HFF-Myc (cell line): ENCODE data around the gene ATAD3C.
"Not testable (repeated sequence)": the region's sequence is repeated elsewhere in the genome, so short reads cannot be mapped to it uniquely, and the experiment has no call there.

Experiments
- DNase-seq: peaks from one replicate; pipeline ENCODE4 v3.0.0-alpha.2; 2011; ENCODE audit warnings: low read depth; ENCODE audit errors: extremely low read depth
- H3K4me3 ChIP-seq: replicated peaks from 2 replicates; pipeline ENCODE4 v1.5.1; 2011; ENCODE audit warnings: low read depth, mild to moderate bottlenecking, control low read depth, low read length
- TF ChIP-seq, protein P1 (sequence below): IDR thresholded peaks from 2 replicates; pipeline ENCODE4 v1.5.1; 2012; ENCODE audit warnings: mild to moderate bottlenecking, low read depth, low read length, control low read depth; ENCODE audit errors: missing control alignments

The ATAD3C gene

DNA sequence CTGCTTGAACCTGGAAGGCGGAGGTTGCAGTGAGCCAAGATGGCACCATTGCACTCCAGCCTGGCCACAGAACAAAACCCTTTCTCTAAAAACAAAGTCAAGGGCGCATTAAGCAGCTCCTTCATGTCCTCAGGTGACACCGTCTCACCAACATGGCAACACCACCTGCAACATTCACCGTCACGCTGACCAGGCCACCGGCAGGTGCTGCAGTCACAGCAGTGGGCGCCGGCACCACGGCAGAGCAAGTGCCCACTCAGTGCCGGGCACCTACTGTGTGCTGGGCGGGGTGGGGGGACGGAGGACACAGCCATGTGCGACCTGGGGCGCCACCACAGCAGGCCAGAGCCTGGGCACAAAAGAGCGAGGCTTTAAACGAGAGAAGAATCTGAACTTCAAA is 34.2 kb downstream of the ATAD3C start:
- no peak overlapping the region for H3K4me3 ChIP-seq
- TF ChIP-seq, protein P1, sequence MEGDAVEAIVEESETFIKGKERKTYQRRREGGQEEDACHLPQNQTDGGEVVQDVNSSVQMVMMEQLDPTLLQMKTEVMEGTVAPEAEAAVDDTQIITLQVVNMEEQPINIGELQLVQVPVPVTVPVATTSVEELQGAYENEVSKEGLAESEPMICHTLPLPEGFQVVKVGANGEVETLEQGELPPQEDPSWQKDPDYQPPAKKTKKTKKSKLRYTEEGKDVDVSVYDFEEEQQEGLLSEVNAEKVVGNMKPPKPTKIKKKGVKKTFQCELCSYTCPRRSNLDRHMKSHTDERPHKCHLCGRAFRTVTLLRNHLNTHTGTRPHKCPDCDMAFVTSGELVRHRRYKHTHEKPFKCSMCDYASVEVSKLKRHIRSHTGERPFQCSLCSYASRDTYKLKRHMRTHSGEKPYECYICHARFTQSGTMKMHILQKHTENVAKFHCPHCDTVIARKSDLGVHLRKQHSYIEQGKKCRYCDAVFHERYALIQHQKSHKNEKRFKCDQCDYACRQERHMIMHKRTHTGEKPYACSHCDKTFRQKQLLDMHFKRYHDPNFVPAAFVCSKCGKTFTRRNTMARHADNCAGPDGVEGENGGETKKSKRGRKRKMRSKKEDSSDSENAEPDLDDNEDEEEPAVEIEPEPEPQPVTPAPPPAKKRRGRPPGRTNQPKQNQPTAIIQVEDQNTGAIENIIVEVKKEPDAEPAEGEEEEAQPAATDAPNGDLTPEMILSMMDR: no peak
- no peak for DNase-seq

DNA sequence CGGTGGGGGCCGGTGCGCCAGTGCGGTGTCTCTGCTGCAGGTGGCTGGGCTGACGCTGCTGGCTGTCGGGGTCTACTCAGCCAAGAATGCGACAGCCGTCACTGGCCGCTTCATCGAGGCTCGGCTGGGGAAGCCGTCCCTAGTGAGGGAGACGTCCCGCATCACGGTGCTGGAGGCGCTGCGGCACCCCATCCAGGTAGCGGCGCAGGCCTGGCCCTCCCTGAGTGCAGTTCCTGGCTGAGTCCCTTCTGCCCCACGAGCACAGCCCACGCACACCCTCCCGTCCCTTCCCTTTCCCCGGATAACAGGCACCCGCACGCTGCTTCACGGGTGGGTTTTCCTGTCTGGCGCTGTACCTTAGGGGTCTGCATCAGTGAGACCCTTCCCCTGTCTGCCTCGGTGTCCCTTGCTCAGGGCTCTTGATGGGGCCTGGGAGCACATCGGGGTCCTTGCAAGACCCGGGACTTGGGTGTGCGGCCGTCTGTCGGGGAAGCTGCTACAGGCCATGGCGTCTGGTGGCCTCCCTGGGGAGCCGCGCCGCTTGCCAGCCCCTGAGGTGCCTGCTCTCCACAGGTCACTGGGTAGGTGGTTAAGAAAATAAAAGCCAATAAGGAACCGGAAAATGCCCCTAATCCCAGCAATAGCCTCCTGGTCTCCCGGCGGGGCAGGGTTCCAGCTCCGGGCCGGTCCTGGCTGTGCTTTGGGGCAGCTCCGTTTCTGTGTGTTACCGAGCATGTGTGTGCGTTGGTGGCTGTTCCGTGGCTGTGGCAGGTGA is 35.7 kb downstream of the ATAD3C start:
- DNase-seq, H3K4me3 ChIP-seq: not testable (repeated sequence)

DNA sequence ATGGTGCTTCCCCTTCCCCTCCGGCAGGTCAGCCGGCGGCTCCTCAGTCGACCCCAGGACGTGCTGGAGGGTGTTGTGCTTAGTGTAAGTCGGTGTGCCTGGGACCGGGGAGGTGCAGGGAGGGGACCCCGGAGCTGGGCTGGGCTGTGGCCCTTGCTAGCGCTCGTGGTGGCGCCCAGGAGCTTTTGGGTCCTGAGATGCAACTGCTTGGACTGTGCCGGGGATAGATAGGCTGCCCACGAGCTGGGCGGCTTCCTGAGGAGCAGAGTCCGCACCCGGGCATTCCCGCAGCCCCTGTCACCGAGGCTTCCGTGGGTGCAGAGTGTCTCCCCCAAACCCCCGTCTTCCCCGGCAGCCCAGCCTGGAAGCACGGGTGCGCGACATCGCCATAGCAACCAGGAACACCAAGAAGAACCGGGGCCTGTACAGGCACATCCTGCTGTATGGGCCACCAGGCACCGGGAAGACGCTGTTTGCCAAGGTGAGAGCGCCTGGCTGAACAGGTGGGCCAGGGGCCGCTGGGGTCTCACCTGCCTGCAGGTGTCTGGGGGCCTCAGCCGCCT is 36.3 kb downstream of the ATAD3C start:
- H3K4me3 ChIP-seq, DNase-seq: not testable (repeated sequence)

DNA sequence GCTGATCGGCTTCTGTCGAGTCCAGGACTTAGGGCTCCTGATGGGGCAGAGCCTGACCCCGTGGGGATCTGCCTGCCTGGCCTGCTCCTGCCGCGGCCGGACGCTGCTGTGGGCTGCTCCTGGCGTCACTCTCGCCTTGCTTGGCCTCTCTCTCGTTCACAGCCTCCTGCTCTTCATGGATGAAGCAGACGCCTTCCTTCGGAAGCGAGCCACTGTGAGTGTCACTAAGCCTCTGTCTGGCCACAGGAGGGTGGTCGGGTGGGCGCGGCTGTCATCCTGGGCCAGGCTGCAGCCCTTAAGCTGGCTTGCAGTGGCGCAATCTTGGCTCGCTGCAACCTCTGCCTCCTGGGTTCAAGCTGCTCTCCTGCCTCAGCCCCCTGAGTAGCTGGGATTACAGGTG is 38.2 kb downstream of the ATAD3C start:
- no peak overlapping the region for H3K4me3 ChIP-seq
- TF ChIP-seq, protein P1: no peak
- no peak for DNase-seq

DNA sequence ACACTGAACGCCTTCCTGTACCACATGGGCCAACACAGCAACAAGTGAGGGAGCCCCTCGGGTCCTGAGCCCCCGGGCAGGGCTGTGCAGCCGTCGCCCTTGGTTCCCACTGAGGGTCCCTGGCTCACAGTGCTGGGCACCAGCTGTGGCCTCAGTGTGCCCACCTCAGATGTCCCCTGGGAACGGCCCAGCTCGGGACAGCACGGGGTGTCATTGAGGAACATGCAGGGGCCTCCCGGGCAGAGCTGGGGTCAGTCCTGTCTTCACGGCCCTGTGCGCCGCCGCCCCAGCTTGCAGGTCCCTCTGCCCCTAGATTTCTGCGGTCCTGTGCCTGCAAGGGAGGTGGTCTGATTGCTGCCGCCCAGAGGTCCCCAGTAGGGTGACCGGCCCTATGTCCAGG is 39.7 kb downstream of the ATAD3C start:
- TF ChIP-seq, protein P1: no peak
- no peak for DNase-seq

DNA sequence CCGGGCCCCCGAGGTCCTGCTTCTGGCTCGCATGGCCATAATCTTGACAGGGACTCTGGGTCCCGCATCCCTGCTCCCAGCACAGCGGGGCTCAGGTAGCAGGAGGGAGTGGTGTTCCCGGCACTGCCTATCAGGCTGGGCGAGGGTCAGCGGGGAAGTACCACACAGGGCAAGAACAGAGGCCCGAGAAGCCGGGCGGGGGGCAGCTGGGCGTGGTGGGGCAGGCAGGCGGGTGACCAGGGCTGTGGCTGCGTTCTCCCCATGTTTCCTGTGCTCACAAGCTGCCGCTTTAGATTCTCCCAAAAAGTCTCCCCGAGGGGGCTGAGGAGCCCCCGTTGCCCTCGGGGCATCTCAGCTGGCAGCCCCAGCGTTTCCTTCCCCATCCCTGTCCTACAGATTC is 40.4 kb downstream of the ATAD3C start:
- no peak overlapping the region for H3K4me3 ChIP-seq
- TF ChIP-seq, protein P1: no peak
- DNase-seq: no peak

More for the DNA sequence above, 39.7 kb downstream of the ATAD3C start:
- H3K4me3 ChIP-seq: no peak overlapping the region

DNA sequence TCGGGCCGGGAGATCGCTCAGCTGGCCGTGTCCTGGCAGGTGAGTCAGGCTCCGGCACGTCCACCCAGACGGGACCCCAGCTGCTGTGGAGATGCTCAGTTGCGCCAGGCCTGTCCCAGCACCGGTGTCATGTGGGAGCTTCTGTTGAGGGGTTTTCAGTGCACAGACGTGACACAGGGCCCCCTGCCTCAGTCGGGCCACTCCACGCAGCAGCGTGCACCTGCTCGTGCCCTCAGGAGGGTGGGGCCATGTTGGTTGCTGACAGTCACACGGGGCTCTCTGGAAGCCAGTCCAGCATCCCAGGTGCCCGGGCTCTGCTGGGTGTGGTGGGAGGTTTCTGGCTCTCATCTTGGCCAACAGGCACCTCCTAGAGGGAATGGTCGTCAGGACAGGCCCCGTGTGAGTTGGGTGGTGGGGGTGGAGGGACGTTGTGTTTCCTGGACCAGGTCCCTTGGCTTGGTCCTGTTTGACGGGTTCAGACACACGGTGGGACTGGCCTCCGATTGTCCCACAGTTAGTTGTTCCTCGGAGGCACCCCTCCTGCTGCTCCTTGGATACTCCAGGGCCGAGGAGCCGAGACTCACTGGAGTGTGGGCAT is 41.2 kb downstream of the ATAD3C start:
- TF ChIP-seq, protein P1: no peak

More for the DNA sequence above, 41.2 kb downstream of the ATAD3C start:
- no peak for DNase-seq
- no peak overlapping the region for H3K4me3 ChIP-seq
